GM18951 (cell line): Measurements from ENCODE around the gene SLC4A1.

Experiments
- POLR2A ChIP-seq: IDR thresholded peaks from 4 replicates; pipeline ENCODE4 v1.6.1; 2011; ENCODE audit warnings: mild to moderate bottlenecking; ENCODE audit not compliant: insufficient read length, insufficient read depth; ENCODE audit errors: extremely low read depth
- in situ Hi-C: fragments of 300-500 bp; cut with MboI; formaldehyde crosslinking; loops from one replicate; pipeline ENCODE4 v1.12.0; 2022; ENCODE audit warnings: low sequenced_read_pairs, mixed read lengths, inconsistent platforms; ENCODE audit not compliant: unreplicated experiment

Gene SLC4A1

GRCh38 chr17:44217738-44218343 lies 50.1 kb downstream of the SLC4A1 start:
- no peak for TF ChIP-seq POLR2A
- in situ Hi-C loops, result loop anchor here (25.0 kb wide), 1 partner anchor 294 kb away; the partner anchor contains the start of gene GPATCH8

GRCh38 chr17:44216694-44217093 lies 51.2 kb downstream of the SLC4A1 start:
- TF ChIP-seq POLR2A, result no peak
- in situ Hi-C loops, result loop anchor here (25.0 kb wide), 1 partner anchor 296 kb away; the partner anchor contains the start of gene GPATCH8

GRCh38 chr17:44216173-44216572 lies 51.8 kb downstream of the SLC4A1 start:
- no peak for TF ChIP-seq POLR2A
- in situ Hi-C loops, result loop anchor here (25.0 kb wide), 1 partner anchor 296 kb away; the partner anchor contains the start of gene GPATCH8

GRCh38 chr17:44214896-44215295 lies 53.0 kb downstream of the SLC4A1 start:
- TF ChIP-seq POLR2A, result no peak
- in situ Hi-C loops, result loop anchor here (25.0 kb wide), 1 partner anchor 297 kb away; the partner anchor contains the start of gene GPATCH8

- no peak for TF ChIP-seq POLR2A
- in situ Hi-C loops, result loop anchor here (25.0 kb wide), 1 partner anchor 298 kb away; the partner anchor contains the start of gene GPATCH8
Measured at GRCh38 chr17:44214230-44214494, 53.8 kb downstream of the SLC4A1 start.

GRCh38 chr17:44213403-44214229 lies 54.3 kb downstream of the SLC4A1 start:
- in situ Hi-C loops, result loop anchor here (25.0 kb wide), 1 partner anchor 299 kb away; the partner anchor contains the start of gene GPATCH8
- peak; percentile 8 for TF ChIP-seq POLR2A

- in situ Hi-C loops, result loop anchor here (25.0 kb wide), 1 partner anchor 300 kb away; the partner anchor contains the start of gene GPATCH8
Measured at GRCh38 chr17:44212507-44213402, 55.2 kb downstream of the SLC4A1 start.

GRCh38 chr17:44211281-44212265 lies 56.4 kb downstream of the SLC4A1 start:
- no peak for TF ChIP-seq POLR2A
- in situ Hi-C loops, result loop anchor here (25.0 kb wide), 1 partner anchor 301 kb away; the partner anchor contains the start of gene GPATCH8

More at GRCh38 chr17:44212507-44213402, 55.2 kb downstream of the SLC4A1 start:
- peak; percentile 4 for TF ChIP-seq POLR2A

- in situ Hi-C loops, result loop anchor here (25.0 kb wide), 1 partner anchor 302 kb away; the partner anchor contains the start of gene GPATCH8
- TF ChIP-seq POLR2A, result peak; percentile 41
Measured at GRCh38 chr17:44210342-44211192, 57.4 kb downstream of the SLC4A1 start.

GRCh38 chr17:44209786-44210341 lies 58.1 kb downstream of the SLC4A1 start:
- no peak for TF ChIP-seq POLR2A
- in situ Hi-C loops, result loop anchor here (25.0 kb wide), 1 partner anchor 302 kb away; the partner anchor contains the start of gene GPATCH8

- in situ Hi-C loops, result loop anchor here (25.0 kb wide), 1 partner anchor 305 kb away; the partner anchor contains the start of gene GPATCH8
- TF ChIP-seq POLR2A, result no peak
Measured at GRCh38 chr17:44207743-44208142, 60.2 kb downstream of the SLC4A1 start.
